ENCODE measurements around the gene PEX14. TPM values are rescaled to one million over a fixed set of nuclear protein-coding genes. Genes with fewer than 3 reads are reported as not detected.

PEX14 gene
- total RNA-seq, 2 experiments from 2014 or later = 19.6 to 19.9 TPM

Other genes starting within 250 kb of the PEX14 start
- gene PGD, start 75.9 kb upstream of the PEX14 start, total RNA-seq = 100 to 1,000 TPM; 131 to 137 TPM
- 10 to 100 TPM; 32.8 to 35.2 TPM for gene CENPS, start 44.5 kb upstream of the PEX14 start, total RNA-seq
- under 1 TPM; 0.23 to 0.46 TPM for gene CORT, start 24.9 kb upstream of the PEX14 start, total RNA-seq
- gene DFFA, start 2.4 kb upstream of the PEX14 start, total RNA-seq = 10 to 100 TPM; 77.3 to 79.1 TPM

Measured in activated CD8-positive, alpha-beta memory T cell treated with anti-CD3 and anti-CD28 coated beads for 36 hours (primary cell).